ENCODE data around the gene VDAC2.

GRCh38 chr10:75180592-75180991 is 30.0 kb upstream of the VDAC2 start:
- TF ChIP-seq EZH2 (IDR thresholded peaks at IDR 0.05) = no peak
- TF ChIP-seq POLR2AphosphoS5 (IDR thresholded peaks at IDR 0.05; ENCODE audit: borderline replicate concordance, low read depth, low read length) = no peak
- no peak for TF ChIP-seq FOXP2 (optimal IDR thresholded peaks at IDR 0.05; ENCODE audit: control extremely low read depth, extremely low read length, insufficient read depth)
